GM21381 (cell line): ENCODE results near the gene DHRS1.

Experiments
- ATAC-seq: cut with Tn5 transposase; IDR thresholded peaks from one replicate; pipeline ENCODE4 v1.9.1; 2021; ENCODE audit warnings: mild to moderate bottlenecking, moderate library complexity; ENCODE audit not compliant: unreplicated experiment

Gene DHRS1

GRCh38 chr14:24299255-24300191 is at the start of gene DHRS1, which contains the start of gene NOP9:
TSS of gene DHRS1 (minus strand) at chr14:24299780. CDS start at chr14:24299106, 674 bp downstream.
TSS of gene NOP9 (plus strand) at chr14:24299850. CDS start at chr14:24299955, 105 bp downstream.
- ATAC-seq: peak; percentile 70

- no peak for ATAC-seq
Observed at GRCh38 chr14:24348186-24348585, 48.6 kb upstream of the DHRS1 start.

GRCh38 chr14:24347134-24347533 is 47.6 kb upstream of the DHRS1 start:
- no peak for ATAC-seq

GRCh38 chr14:24343795-24344660 is 44.4 kb upstream of the DHRS1 start:
- ATAC-seq: no peak

- no peak for ATAC-seq
Observed at GRCh38 chr14:24342889-24343288, 43.3 kb upstream of the DHRS1 start.

- no peak for ATAC-seq
Observed at GRCh38 chr14:24340606-24341005, 41.0 kb upstream of the DHRS1 start.

GRCh38 chr14:24339284-24340151 is 39.9 kb upstream of the DHRS1 start, which contains the start of gene RIPK3:
TSS of gene RIPK3 (minus strand) at chr14:24339991. CDS start at chr14:24339826, 165 bp downstream.
- peak; percentile 81 for ATAC-seq

DNA sequence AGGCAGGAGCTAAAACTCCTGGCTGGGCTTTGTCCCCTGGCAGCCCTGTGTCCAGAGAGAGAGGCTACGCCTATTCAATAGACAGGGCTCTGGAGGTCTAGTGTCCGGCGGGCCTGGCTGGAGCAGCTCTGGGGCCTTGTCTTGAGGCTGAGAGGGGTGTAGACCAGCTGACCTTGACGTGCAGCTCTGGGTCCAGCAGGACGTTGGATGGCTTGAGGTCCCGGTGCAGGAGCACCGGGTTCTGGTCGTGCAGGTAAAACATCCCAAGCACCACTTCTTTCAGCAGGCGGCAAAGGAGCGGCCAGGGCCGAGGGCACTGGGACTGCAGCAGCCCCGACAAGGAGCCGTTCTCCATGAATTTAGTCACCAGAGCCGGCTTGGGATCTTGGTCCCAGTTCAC is 39.3 kb upstream of the DHRS1 start:
- no peak for ATAC-seq

- ATAC-seq: no peak
Observed at GRCh38 chr14:24337824-24338175, 38.2 kb upstream of the DHRS1 start.

DNA sequence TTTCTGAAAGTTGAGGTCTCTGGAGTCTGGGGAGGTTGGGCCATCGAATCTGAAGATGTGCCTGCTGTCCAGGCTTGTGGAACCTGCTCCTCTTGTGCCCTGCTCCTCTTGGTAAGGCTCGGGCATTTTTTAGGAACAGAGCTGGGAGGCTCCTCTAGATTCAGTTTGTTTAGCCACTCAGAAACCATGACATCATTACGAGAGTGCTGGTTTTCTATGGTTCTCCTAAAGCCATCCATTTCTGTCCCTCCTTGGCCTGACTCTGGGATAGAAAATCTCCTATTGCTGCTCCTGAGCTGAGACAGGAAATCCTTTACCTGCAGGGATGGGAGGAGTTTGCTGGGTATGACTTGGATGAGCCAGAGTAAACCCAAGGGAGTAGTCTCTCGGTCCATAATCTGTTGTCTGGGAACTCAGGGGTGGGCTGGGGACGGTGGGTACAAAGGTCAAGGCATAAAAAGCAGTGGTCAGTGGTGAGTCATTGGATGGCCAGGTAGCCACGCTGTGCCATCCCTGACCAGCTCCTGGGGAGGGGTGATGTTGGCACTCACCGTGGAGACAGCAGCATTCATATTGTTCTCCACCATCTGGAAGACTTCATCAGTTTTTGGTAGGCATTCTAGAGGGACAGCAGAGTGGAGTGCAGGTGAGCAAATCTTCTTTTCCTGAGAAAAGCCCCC is 37.7 kb upstream of the DHRS1 start:
- ATAC-seq: no peak

GRCh38 chr14:24335461-24336171 is 36.0 kb upstream of the DHRS1 start:
- ATAC-seq: no peak

DNA sequence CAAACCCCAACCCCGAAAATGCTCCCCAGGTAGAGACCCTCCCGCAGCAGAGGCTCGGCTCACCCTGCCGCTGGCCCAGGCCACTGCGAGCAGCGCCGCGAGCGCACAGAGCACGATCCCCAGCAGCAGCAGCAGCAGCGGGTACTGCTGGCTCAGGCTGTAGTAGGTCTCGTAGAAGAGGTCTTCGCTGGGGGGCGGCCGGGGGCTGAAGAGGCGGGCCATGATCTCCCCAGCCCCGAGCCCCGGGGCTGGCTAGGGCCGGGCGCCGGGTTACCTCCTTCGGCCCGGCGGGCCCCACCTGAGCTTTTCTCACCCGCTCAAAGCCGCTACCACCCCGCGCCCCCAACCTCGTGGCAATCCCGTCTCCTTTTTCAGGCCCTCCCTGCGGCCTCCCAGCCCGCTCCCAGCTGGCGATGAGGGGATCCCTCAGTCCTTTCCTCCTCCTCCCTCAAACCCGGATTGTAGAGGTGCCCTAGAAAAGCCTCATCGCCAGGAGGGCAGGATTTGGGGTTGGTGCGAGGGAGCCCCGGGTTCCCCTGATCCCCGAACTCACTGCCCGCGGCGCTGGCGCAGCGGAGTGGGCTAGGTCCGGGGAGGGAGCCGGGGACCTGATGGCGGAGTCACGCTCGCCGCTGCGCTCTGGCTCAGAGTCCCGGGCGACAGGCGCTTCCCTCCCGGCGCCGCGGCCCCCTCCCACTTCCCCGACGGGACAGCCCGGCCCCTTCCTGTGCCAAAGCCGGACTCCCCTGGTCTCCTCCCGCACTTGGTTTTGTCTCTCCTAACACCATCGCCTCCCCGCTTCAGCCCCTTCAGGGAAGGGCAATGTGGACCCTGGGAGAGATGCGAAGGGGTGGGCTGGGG is 35.1 kb upstream of the DHRS1 start, which contains the start of gene ADCY4:
TSS of gene ADCY4 (minus strand) at position 641 of the 861 bp plus-strand sequence. CDS start at position 222, 419 bp downstream.
- no peak for ATAC-seq

DNA sequence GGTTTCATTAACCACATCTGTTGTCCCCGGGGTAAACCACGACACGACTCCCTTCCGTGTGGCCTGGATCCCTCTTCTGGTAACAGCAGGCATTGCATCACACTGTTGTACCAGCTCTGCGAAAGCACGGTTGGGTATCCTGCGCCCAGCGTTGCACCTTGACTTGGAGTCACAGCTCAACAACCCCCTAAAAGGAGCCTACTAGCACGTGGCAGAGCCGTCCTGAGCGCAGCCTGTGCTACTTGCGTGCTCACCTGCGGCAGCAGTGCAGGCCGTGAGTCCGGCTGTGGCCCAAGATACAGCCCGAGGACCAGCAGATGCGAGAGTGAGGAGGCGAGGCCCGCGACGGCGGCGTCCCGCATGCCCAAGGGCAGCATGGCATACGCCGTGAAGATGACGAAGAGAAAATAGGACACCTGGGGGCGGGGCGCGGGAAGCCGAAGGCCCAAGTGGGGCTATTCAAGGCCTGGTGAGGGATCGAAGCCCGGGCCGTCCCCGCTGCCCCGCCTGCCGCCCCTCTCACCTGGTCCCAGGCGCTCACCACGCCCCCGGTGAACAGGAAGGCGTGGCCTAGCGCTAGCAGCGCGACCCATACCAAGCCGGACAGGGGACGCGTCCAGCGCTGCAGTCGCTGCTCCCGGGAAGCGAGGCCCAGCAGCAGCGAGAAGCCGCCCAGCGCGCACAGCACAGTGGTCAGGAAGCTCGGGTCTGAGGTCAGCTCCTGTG is 32.9 kb upstream of the DHRS1 start:
- peak; percentile 74 for ATAC-seq

- no peak for ATAC-seq
Observed at GRCh38 chr14:24331731-24332267, 32.2 kb upstream of the DHRS1 start.

GRCh38 chr14:24330973-24331674 is 31.5 kb upstream of the DHRS1 start:
- ATAC-seq: no peak

- ATAC-seq: no peak
Observed at GRCh38 chr14:24329736-24330135, 30.2 kb upstream of the DHRS1 start.
